HepG2 (cell line): ENCODE measurements around the gene TMEM139. TPM values are rescaled to one million over a fixed set of nuclear protein-coding genes. Genes with fewer than 3 reads are reported as not detected.

Experiments
- CEBPB ChIP-seq: IDR thresholded peaks from 2 replicates; pipeline ENCODE4 v1.6.1; 2011; ENCODE audit warnings: low read depth, low read length, improper control_type of control experiment, borderline replicate concordance
- CREB1 ChIP-seq, 2 experiments: fragments of 450-650 bp in 1 of 2; IDR thresholded peaks; 2 replicates each; pipeline ENCODE4 v1.6.1; 2016 to 2017; ENCODE audit warnings: control low read depth in 1 of 2, mild to moderate bottlenecking in 1 of 2, missing compliant biosample characterization in 1 of 2, missing genetic modification characterization in 1 of 2
- PAF1 ChIP-seq: IDR thresholded peaks from 2 replicates; pipeline ENCODE4 v1.6.1; 2016; ENCODE audit warnings: missing genetic modification reagents, missing compliant biosample characterization
- SOX6 ChIP-seq, 2 experiments: fragments of 450-650 bp in 1 of 2; sonication (generic) in 1 of 2; formaldehyde crosslinking in 1 of 2; IDR thresholded peaks; 2 replicates each; pipeline versions ENCODE4 v1.4.0 to v1.6.1; 2017 to 2020; ENCODE audit warnings: antibody characterized with exemption in 1 of 2, mild to moderate bottlenecking in 1 of 2, missing genetic modification reagents in 1 of 2
- YEATS4 ChIP-seq: sonication (generic); formaldehyde crosslinking; IDR thresholded peaks from 2 replicates; pipeline ENCODE4 v1.4.0; 2020; ENCODE audit warnings: missing genetic modification reagents, borderline replicate concordance
- ZFP36L2 ChIP-seq: sonication (generic); formaldehyde crosslinking; IDR thresholded peaks from 2 replicates; pipeline ENCODE4 v1.4.0; 2020; ENCODE audit warnings: missing genetic modification reagents
- ZNF256 ChIP-seq: sonication (generic); formaldehyde crosslinking; conservative IDR thresholded peaks from 2 replicates; pipeline ENCODE4 v1.4.0; 2020; ENCODE audit warnings: missing genetic modification reagents
- polyA plus RNA-seq, 8 experiments: library from polyadenylated mRNA; depleted of rRNA in 3 of 8; stranded (reverse) in 7 of 8; unstranded in 1 of 8; fragments of >200 nt; fragmentation: Illumina TruSeq in 4 of 8; extraction: Trizol in 4 of 8; gene quantifications; 2 replicates each; pipeline versions ENCODE4 v1.2.1 to v1.2.3, GENCODE V29; 2011 to 2016; ENCODE audit warnings: low read depth in 4 of 8, missing spikeins in 1 of 8, mixed read lengths in 1 of 8; ENCODE audit not compliant: insufficient read depth in 1 of 8
- total RNA-seq, 5 experiments: library from RNA; depleted of rRNA; stranded (reverse); fragments of >200 nt; fragmentation: Illumina TruSeq; extraction: Trizol; gene quantifications; 2 replicates each; pipeline ENCODE4 v1.2.3, GENCODE V29; 2016; ENCODE audit warnings: low read depth in 1 of 5
- TF ChIP-seq, protein P1 (sequence below): sonication (generic); formaldehyde crosslinking; IDR thresholded peaks from 2 replicates; pipeline ENCODE4 v1.4.0; 2020; ENCODE audit warnings: missing genetic modification reagents, mild to moderate bottlenecking, borderline replicate concordance
- TF ChIP-seq, protein P2 (sequence below): sonication (generic); formaldehyde crosslinking; conservative IDR thresholded peaks from 2 replicates; pipeline ENCODE4 v1.4.0; 2020; ENCODE audit warnings: mild to moderate bottlenecking, missing genetic modification reagents, moderate library complexity
- TF ChIP-seq, protein P3 (sequence below): IDR thresholded peaks from 2 replicates; pipeline ENCODE4 v1.6.1; 2016; ENCODE audit warnings: missing genetic modification reagents, missing compliant biosample characterization
- TF ChIP-seq, protein P4 (sequence below): sonication (generic); formaldehyde crosslinking; IDR thresholded peaks from 2 replicates; pipeline ENCODE4 v1.5.0; 2020; ENCODE audit warnings: missing genetic modification reagents
- TF ChIP-seq, protein P5 (sequence below), 2 experiments: IDR thresholded peaks; 2 replicates each; pipeline ENCODE4 v1.6.1; 2011 to 2012; ENCODE audit warnings: low read length in 2 of 2, borderline replicate concordance in 1 of 2, low read depth in 1 of 2, mild to moderate bottlenecking in 1 of 2, moderate library complexity in 1 of 2
- TF ChIP-seq, protein P6 (sequence below): sonication (generic); formaldehyde crosslinking; IDR thresholded peaks from 2 replicates; pipeline ENCODE4 v1.5.0; 2020; ENCODE audit warnings: missing genetic modification reagents

TMEM139 gene
- total and polyA plus RNA-seq, 2 of the 13 experiments (the other 11 are each of a cell fraction or from before 2014, with no cell fraction given): 7.9 to 14.0 TPM

DNA sequence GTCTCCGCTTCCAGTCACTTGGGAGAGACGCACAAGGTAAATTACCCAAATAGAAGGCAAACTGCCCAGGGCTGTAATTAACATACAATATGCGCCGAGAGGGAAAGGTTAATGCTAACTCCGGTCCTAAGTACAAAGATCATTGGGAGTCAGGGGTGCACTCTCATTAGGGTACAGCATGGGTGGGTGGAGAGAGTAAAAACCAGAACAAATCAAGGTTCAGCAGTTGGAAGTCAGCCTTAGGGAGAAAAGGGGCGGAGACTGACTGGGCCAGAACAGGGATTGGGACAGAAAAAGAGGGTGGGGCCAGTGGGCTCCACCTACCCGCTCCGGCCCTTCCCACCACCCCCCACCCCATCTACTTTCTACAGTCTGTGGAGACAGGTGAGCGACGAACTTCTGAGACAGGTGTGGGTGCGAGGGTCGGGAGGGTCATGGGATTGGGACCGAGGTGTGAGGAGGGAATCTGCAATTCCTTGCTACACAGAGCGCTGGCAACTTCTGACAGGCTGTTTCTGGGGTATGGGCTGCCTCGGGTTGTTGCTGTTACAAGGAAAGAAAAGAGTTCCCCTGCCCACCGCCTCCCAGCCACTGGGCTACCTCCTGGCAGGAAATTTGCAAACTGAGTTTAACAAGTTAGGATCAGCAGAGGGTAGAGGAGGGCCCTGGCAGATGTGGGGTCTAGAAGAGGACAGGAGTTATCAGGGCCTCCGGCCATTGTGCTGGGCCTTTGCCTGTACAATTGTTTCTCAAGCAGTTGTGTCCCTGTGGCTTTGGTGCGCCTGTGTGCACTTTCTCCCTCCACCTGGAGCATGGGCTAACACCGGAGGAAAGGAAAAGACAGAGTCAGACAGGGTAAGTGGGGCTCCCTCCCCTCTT, at the start of gene TMEM139 (continued):
- TF ChIP-seq PAF1 (CRISPR knock-in tag) (no peak), ZNF256 (CRISPR knock-in tag) (no peak), CREB1 (IDR thresholded peaks at IDR 0.05) (no peak), CREB1 (CRISPR knock-in tag; IDR thresholded peaks at IDR 0.05) (peak; percentile 66; the same call in 1 of the 2 replicates), ZFP36L2 (CRISPR knock-in tag) (no peak), SOX6 (IDR thresholded peaks at IDR 0.05) (no peak), SOX6 (CRISPR knock-in tag; IDR thresholded peaks at IDR 0.05) (peak; percentile 81), CEBPB (no peak), YEATS4 (CRISPR knock-in tag) (no peak)
- TF ChIP-seq, protein P1, sequence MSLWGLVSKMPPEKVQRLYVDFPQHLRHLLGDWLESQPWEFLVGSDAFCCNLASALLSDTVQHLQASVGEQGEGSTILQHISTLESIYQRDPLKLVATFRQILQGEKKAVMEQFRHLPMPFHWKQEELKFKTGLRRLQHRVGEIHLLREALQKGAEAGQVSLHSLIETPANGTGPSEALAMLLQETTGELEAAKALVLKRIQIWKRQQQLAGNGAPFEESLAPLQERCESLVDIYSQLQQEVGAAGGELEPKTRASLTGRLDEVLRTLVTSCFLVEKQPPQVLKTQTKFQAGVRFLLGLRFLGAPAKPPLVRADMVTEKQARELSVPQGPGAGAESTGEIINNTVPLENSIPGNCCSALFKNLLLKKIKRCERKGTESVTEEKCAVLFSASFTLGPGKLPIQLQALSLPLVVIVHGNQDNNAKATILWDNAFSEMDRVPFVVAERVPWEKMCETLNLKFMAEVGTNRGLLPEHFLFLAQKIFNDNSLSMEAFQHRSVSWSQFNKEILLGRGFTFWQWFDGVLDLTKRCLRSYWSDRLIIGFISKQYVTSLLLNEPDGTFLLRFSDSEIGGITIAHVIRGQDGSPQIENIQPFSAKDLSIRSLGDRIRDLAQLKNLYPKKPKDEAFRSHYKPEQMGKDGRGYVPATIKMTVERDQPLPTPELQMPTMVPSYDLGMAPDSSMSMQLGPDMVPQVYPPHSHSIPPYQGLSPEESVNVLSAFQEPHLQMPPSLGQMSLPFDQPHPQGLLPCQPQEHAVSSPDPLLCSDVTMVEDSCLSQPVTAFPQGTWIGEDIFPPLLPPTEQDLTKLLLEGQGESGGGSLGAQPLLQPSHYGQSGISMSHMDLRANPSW (CRISPR knock-in tag): 0 out of 2 replicates have a peak, but pooled peaks have one; percentile 34
- TF ChIP-seq, protein P2, sequence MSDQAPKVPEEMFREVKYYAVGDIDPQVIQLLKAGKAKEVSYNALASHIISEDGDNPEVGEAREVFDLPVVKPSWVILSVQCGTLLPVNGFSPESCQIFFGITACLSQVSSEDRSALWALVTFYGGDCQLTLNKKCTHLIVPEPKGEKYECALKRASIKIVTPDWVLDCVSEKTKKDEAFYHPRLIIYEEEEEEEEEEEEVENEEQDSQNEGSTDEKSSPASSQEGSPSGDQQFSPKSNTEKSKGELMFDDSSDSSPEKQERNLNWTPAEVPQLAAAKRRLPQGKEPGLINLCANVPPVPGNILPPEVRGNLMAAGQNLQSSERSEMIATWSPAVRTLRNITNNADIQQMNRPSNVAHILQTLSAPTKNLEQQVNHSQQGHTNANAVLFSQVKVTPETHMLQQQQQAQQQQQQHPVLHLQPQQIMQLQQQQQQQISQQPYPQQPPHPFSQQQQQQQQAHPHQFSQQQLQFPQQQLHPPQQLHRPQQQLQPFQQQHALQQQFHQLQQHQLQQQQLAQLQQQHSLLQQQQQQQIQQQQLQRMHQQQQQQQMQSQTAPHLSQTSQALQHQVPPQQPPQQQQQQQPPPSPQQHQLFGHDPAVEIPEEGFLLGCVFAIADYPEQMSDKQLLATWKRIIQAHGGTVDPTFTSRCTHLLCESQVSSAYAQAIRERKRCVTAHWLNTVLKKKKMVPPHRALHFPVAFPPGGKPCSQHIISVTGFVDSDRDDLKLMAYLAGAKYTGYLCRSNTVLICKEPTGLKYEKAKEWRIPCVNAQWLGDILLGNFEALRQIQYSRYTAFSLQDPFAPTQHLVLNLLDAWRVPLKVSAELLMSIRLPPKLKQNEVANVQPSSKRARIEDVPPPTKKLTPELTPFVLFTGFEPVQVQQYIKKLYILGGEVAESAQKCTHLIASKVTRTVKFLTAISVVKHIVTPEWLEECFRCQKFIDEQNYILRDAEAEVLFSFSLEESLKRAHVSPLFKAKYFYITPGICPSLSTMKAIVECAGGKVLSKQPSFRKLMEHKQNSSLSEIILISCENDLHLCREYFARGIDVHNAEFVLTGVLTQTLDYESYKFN (CRISPR knock-in tag): peak; percentile 80
- TF ChIP-seq, protein P3, sequence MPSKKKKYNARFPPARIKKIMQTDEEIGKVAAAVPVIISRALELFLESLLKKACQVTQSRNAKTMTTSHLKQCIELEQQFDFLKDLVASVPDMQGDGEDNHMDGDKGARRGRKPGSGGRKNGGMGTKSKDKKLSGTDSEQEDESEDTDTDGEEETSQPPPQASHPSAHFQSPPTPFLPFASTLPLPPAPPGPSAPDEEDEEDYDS (CRISPR knock-in tag): peak; percentile 73
- TF ChIP-seq, protein P4, sequence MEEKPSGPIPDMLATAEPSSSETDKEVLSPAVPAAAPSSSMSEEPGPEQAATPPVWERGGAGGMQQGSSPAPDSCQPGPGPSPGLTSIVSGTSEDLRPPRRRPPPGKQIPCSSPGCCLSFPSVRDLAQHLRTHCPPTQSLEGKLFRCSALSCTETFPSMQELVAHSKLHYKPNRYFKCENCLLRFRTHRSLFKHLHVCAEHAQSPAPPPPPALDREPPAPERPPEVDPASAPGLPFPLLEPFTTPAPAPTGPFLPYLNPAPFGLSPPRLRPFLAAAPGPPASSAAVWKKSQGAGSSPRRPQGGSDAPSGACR (CRISPR knock-in tag): no peak
- TF ChIP-seq, protein P5, sequence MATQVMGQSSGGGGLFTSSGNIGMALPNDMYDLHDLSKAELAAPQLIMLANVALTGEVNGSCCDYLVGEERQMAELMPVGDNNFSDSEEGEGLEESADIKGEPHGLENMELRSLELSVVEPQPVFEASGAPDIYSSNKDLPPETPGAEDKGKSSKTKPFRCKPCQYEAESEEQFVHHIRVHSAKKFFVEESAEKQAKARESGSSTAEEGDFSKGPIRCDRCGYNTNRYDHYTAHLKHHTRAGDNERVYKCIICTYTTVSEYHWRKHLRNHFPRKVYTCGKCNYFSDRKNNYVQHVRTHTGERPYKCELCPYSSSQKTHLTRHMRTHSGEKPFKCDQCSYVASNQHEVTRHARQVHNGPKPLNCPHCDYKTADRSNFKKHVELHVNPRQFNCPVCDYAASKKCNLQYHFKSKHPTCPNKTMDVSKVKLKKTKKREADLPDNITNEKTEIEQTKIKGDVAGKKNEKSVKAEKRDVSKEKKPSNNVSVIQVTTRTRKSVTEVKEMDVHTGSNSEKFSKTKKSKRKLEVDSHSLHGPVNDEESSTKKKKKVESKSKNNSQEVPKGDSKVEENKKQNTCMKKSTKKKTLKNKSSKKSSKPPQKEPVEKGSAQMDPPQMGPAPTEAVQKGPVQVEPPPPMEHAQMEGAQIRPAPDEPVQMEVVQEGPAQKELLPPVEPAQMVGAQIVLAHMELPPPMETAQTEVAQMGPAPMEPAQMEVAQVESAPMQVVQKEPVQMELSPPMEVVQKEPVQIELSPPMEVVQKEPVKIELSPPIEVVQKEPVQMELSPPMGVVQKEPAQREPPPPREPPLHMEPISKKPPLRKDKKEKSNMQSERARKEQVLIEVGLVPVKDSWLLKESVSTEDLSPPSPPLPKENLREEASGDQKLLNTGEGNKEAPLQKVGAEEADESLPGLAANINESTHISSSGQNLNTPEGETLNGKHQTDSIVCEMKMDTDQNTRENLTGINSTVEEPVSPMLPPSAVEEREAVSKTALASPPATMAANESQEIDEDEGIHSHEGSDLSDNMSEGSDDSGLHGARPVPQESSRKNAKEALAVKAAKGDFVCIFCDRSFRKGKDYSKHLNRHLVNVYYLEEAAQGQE (IDR thresholded peaks at IDR 0.05; ENCODE audit: borderline replicate concordance in 1 of 2, low read depth in 1 of 2, low read length in 2 of 2): 0 out of 4 replicates have a peak, but pooled peaks of 1 of the 2 experiments have one; percentile 38
- TF ChIP-seq, protein P6, sequence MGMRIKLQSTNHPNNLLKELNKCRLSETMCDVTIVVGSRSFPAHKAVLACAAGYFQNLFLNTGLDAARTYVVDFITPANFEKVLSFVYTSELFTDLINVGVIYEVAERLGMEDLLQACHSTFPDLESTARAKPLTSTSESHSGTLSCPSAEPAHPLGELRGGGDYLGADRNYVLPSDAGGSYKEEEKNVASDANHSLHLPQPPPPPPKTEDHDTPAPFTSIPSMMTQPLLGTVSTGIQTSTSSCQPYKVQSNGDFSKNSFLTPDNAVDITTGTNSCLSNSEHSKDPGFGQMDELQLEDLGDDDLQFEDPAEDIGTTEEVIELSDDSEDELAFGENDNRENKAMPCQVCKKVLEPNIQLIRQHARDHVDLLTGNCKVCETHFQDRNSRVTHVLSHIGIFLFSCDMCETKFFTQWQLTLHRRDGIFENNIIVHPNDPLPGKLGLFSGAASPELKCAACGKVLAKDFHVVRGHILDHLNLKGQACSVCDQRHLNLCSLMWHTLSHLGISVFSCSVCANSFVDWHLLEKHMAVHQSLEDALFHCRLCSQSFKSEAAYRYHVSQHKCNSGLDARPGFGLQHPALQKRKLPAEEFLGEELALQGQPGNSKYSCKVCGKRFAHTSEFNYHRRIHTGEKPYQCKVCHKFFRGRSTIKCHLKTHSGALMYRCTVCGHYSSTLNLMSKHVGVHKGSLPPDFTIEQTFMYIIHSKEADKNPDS (CRISPR knock-in tag): no peak
